Activated CD4-positive, alpha-beta T cell treated with anti-CD3 and anti-CD28 coated beads, Interleukin-2, amount 50 U/mL, for 16 hours (primary cell): ENCODE data around the gene IL13RA1.
"Not testable (repeated sequence)": the region's sequence is repeated elsewhere in the genome, so short reads cannot be mapped to it uniquely, and the experiment has no call there.

Experiments used
- DNase-seq: peaks from one replicate; pipeline ENCODE4 v3.0.0-alpha.2; 2020

The IL13RA1 gene

DNA sequence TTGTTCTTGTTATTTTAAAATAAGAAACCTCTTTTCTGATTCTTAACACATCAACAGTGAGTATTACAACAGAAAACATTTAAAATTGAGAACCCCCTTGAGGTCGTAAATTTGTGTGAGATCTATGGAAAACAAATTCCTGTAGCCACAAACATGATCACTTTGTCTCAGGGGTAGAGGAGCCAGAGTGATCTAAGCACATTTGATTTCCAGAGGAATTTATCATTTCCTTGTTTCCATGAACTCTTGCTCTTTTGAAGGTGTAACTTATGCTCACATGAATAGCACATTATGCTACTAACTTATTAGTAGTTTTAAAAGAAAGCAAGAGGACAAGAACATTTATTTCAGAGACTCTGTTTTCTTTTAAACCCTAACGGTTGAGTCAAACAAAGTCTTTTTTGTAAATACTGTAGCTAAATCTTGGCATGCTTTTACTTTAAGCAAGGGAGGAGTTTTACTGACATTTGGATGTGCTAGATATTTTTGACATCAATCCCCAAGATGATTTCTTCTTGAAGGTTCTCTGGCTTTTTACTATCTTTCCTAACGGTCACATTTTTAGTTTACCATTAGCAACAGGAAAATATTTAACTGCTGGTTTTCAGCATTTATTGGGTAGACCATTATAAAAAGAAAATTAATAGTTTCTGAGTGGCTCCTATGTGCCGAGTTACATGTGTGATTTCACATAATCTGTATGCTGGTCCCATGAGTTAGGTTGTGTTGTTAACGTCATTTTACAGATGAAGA, 68.3 kb downstream of the IL13RA1 start:
- DNase-seq = no peak

DNA sequence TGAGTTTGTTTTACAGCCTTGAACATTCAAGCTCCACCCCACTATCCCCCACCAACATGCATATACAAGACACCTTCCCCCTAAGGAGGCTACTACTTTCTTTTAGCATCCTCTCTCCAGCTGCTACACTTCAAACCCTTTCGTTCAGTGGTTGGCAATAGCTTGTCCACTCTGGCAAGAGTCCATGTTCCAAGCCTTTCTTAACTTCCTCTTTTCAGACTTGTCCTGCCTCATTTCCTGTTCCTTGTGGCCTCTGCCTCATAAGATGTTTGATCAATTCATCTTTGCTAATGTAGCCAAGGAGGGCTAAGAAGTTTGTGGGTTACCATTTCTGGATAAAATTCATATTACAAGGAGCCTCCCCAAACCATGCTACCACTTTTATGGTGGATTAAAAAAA, 75.5 kb downstream of the IL13RA1 start:
- DNase-seq = no peak

DNA sequence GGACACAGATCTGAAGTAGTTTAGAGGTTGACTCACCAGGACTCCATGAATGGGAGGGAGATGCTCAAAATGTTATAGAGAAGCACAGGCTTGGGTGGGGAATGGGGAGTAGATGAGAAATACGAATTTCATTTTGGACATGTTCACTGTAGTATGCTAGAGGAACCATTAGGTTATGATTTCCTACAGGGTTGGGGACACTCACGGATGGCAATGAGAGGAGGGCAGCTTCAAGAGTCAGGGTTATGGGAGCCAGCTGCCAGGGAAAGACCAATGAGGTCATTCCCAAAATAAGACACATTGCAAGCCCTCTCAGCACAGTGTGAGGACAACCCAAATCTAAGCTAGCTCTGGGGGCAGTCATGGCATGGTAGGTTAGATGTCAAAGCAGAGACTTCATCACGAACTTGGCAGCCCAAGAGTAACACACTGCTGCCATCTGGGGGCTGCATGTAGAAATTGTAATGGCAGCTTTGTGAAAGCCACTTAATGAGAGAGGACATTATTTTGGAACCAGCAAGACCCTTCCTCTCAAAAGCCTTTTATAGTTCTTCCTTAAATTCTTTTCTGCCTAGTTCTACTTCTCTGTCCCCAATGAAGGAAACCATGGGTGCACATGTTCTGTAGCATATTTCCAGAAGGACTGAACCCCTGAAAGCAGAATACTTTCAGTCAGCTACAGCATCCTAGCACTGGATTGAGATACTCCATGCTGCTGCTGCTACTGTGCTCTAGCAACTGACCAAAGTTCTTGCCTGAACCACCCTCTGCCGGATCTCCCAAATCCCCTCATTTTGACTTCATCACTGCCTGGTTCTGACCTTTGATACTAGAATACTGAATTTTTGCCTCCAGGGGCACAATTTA, 80.0 kb downstream of the IL13RA1 start:
- DNase-seq = peak; percentile 44

DNA sequence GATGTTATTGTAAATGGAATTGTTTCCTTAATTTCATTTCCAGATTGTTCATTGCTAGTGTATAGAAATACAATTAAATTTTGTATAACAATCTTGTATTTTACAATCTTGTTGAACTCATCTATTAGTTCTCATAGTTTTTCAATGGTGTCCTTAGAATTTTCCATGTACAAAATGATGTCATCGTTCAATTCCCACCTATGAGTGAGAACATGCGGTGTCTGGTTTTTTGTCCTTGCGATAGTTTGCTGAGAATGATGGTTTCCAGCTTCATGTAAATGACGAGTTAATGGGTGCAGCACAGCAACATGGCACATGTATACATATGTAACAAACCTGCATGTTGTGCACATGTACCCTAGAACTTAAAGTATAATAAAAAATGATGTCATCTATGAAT, 89.9 kb downstream of the IL13RA1 start:
- not testable (repeated sequence) for DNase-seq

DNA sequence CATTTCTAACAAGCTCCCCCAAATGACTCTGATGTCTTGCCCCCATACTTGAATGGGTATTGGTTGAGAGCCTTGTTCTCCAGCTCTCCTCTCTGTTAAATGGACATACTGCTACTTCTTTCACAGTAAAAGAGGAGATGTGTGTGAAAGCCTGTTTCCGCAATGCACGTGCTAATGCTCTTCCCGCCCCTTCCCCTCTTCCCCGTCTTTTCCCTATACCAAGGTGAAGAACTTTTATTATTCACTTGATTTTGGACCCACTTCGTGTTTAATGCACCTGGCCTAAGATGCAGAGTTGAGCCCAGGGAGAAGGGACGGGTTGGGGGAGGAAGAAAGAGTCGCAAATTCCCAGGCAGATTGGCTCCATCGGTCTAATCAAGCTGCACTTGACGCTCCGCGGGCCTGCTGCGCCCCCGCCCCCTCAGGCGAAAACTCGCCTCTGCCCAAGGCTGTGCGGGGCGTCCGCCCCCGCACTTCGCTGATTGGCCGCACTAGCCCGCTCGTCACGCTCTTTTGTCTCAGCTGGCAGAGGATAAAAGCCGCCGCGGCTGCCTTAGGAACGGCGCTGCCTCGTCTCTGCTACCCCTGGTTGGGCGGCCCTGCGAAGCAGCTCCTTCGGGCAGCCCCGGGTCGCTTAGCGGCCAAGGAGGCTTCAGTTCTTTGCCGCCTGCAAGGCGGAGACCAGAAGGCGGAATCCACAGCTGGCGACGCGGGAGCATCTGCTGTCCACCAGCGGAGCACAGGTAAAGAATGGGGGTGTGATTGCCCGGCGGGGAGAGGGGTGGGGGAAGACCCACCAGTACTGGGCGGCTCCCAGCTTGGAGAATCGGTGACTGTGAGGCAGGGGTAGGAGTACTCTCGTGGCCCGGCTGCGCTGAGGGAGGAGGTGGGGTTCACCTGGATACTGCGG, 96.1 kb downstream of the IL13RA1 start, which contains the start of gene ZCCHC12:
Gene ZCCHC12 (plus strand): TSS at position 562 of the 910 bp plus-strand sequence. CDS start 1,421 bp downstream, outside the sequence.
- peak; percentile 10 for DNase-seq

DNA sequence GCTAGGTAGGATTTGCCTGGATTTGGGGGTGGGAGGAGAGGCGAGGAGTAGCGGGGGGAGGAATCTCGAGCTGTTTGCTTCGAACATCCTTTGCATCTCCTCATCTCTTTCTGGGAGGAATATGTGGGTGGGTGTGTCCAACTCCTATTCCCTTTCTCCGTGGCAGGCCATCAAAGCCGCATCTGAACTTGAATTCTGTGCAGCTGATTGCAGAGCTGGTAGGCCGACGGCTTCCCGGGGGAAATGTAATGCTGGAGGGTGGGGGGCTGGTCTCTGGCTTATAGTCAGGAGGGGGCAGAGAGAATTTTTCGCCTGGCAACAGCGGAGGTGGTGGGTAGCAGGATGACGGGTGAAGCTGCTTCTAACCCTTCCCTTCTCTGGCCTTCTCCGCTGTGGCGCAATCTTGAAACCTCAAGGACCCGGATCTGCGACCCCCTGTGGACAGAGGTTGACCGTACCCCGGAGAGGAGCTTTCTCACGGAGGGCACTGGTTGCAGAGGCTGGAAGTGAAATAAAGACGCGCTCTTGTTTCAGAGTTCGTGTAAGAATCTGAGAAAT, 96.8 kb downstream of the IL13RA1 start:
- DNase-seq = no peak

DNA sequence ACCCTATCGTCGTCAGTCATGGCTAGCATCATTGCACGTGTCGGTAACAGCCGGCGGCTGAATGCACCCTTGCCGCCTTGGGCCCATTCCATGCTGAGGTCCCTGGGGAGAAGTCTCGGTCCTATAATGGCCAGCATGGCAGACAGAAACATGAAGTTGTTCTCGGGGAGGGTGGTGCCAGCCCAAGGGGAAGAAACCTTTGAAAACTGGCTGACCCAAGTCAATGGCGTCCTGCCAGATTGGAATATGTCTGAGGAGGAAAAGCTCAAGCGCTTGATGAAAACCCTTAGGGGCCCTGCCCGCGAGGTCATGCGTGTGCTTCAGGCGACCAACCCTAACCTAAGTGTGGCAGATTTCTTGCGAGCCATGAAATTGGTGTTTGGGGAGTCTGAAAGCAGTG, 97.8 kb downstream of the IL13RA1 start:
- DNase-seq = no peak

DNA sequence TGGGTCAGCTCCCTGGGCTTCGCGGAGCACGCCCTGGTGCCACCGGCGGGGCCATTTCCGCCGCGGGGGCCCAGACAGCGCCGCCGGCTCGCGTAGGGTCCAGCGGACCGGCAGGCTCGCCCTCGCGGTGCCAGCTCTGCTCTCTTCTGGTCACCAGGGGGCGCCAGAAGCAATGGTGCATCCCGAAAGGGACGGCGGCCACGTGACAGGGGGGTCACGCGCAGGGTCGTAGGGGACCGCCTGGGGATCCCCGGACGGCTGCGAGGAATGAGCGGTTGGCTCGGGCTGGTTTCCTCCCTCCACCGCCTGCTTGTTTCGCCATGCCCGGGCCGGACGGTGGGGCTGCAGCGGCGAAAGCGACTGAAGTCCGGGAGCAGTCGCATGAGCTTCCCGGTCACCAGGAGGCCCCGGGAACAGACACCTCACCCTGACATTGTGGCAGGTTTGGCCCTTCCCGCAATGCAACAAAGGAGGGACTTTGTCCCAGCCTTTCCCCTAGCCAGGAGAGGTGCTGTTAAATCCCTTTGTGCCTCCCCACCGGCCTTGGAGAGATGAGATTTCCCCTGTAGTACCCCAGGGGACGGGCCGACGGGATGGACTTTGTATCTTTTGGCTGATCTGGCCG, 112.0 kb downstream of the IL13RA1 start:
- DNase-seq = peak; percentile 58
